Measurements from ENCODE around the gene NMU.
"Not testable (repeated sequence)": the region's sequence is repeated elsewhere in the genome, so short reads cannot be mapped to it uniquely, and the experiment has no call there.

Gene NMU

GRCh38 chr4:55633903-55634302 lies 2.2 kb downstream of the NMU start:
- Histone ChIP-seq H3K9me3 (ENCODE audit: control insufficient read depth, insufficient read depth, low read length) (no peaks in the 10 kb centered on the region), H3K4me3 (ENCODE audit: low read length) (no peak overlapping the region), H4K20me1 (ENCODE audit: control insufficient read depth, insufficient read depth, low read depth, low read length) (no peaks in the 10 kb centered on the region), H3K4me2 (ENCODE audit: low read length) (no peak overlapping the region), H3K27me3 (ENCODE audit: control insufficient read depth, low read length) (peaks cover 36% of the 10 kb centered on the region), H3K4me1 (ENCODE audit: control insufficient read depth, low read length) (0 out of 2 replicates have a peak, but pooled peaks cover 4% of the 10 kb centered on the region), H3K36me3 (ENCODE audit: control insufficient read depth, low read length) (no peaks in the 10 kb centered on the region), H3F3A (ENCODE audit: control insufficient read depth, insufficient read depth) (no peaks in the 10 kb centered on the region), H3K79me2 (ENCODE audit: control insufficient read depth, low read length) (no peaks in the 10 kb centered on the region), H3K9me2 (replicated peaks; ENCODE audit: control insufficient read depth, low read length) (no peaks in the 10 kb centered on the region), H3K27ac (ENCODE audit: low read depth, low read length) (no peak overlapping the region)
- TF ChIP-seq EZH2phosphoT487 (IDR thresholded peaks at IDR 0.05; ENCODE audit: borderline replicate concordance, low read length) (0 out of 2 replicates have a peak, but pooled peaks have one; percentile 40), CTCF (IDR thresholded peaks at IDR 0.05; ENCODE audit: low read depth, low read length, poor library complexity, severe bottlenecking) (no peak)

- no peak overlapping the region for H3K27ac ChIP-seq (ENCODE audit: low read depth, low read length)
- H3K36me3 ChIP-seq (ENCODE audit: control insufficient read depth, low read length): no peaks in the 10 kb centered on the region
- no peaks in the 10 kb centered on the region for H3K9me3 ChIP-seq (ENCODE audit: control insufficient read depth, insufficient read depth, low read length)
- H3K4me2 ChIP-seq (ENCODE audit: low read length): no peak overlapping the region
- no peaks in the 10 kb centered on the region for H3K79me2 ChIP-seq (ENCODE audit: control insufficient read depth, low read length)
- H3K9me2 ChIP-seq (replicated peaks; ENCODE audit: control insufficient read depth, low read length): no peaks in the 10 kb centered on the region
- H4K20me1 ChIP-seq (ENCODE audit: control insufficient read depth, insufficient read depth, low read depth, low read length): no peaks in the 10 kb centered on the region
- H3K4me1 ChIP-seq (ENCODE audit: control insufficient read depth, low read length): no peaks in the 10 kb centered on the region
- H3F3A ChIP-seq (ENCODE audit: control insufficient read depth, insufficient read depth): no peaks in the 10 kb centered on the region
- H3K27me3 ChIP-seq (ENCODE audit: control insufficient read depth, low read length): 0 out of 2 replicates have a peak, but pooled peaks cover 3% of the 10 kb centered on the region
- TF ChIP-seq EZH2phosphoT487 (IDR thresholded peaks at IDR 0.05; ENCODE audit: borderline replicate concordance, low read length) (no peak), CTCF (IDR thresholded peaks at IDR 0.05; ENCODE audit: low read depth, low read length, poor library complexity, severe bottlenecking) (no peak)
- no peak overlapping the region for H3K4me3 ChIP-seq (ENCODE audit: low read length)
These were observed 10.3 kb downstream of the NMU start for GRCh38 chr4:55625835-55626234.

GRCh38 chr4:55624063-55624462 lies 12.0 kb downstream of the NMU start:
- H3K4me2 ChIP-seq (ENCODE audit: low read length); H3K4me1 ChIP-seq (ENCODE audit: control insufficient read depth, low read length); H3F3A ChIP-seq (ENCODE audit: control insufficient read depth, insufficient read depth); H3K36me3 ChIP-seq (ENCODE audit: control insufficient read depth, low read length); H3K9me3 ChIP-seq (ENCODE audit: control insufficient read depth, insufficient read depth, low read length); H4K20me1 ChIP-seq (ENCODE audit: control insufficient read depth, insufficient read depth, low read depth, low read length); H3K27ac ChIP-seq (ENCODE audit: low read depth, low read length); H3K4me3 ChIP-seq (ENCODE audit: low read length); H3K79me2 ChIP-seq (ENCODE audit: control insufficient read depth, low read length); H3K9me2 ChIP-seq (replicated peaks; ENCODE audit: control insufficient read depth, low read length); H3K27me3 ChIP-seq (ENCODE audit: control insufficient read depth, low read length): not testable (repeated sequence)

GRCh38 chr4:55618546-55619143 lies 17.5 kb downstream of the NMU start:
- no peaks in the 10 kb centered on the region for H3K4me1 ChIP-seq (ENCODE audit: control insufficient read depth, low read length)

More at GRCh38 chr4:55618546-55619143, 17.5 kb downstream of the NMU start:
- Histone ChIP-seq H3K36me3 (ENCODE audit: control insufficient read depth, low read length) (no peaks in the 10 kb centered on the region), H3K4me3 (ENCODE audit: low read length) (no peak overlapping the region), H4K20me1 (ENCODE audit: control insufficient read depth, insufficient read depth, low read depth, low read length) (no peaks in the 10 kb centered on the region), H3K9me3 (ENCODE audit: control insufficient read depth, insufficient read depth, low read length) (no peaks in the 10 kb centered on the region), H3K27me3 (ENCODE audit: control insufficient read depth, low read length) (no peaks in the 10 kb centered on the region), H3F3A (ENCODE audit: control insufficient read depth, insufficient read depth) (no peaks in the 10 kb centered on the region), H3K27ac (ENCODE audit: low read depth, low read length) (no peak overlapping the region), H3K79me2 (ENCODE audit: control insufficient read depth, low read length) (no peaks in the 10 kb centered on the region), H3K9me2 (replicated peaks; ENCODE audit: control insufficient read depth, low read length) (no peaks in the 10 kb centered on the region), H3K4me2 (ENCODE audit: low read length) (no peak overlapping the region)
- TF ChIP-seq CTCF (IDR thresholded peaks at IDR 0.05; ENCODE audit: low read depth, low read length, poor library complexity, severe bottlenecking) (no peak), EZH2phosphoT487 (IDR thresholded peaks at IDR 0.05; ENCODE audit: borderline replicate concordance, low read length) (no peak)

Measured in DOHH2 (cell line).